K562 treated with DMSO at 1 percent for 12 hours (cell line): ENCODE results near the gene AP3D1. TPM values are rescaled to one million over a fixed set of nuclear protein-coding genes. Genes with fewer than 3 reads are reported as not detected.

ENCODE experiments used
- total RNA-seq: library from RNA; unstranded; fragments of 300-600 nt; gene quantifications from 2 replicates; pipeline ENCODE4 v1.2.3, GENCODE V29; 2022; ENCODE audit not compliant: insufficient read depth

The AP3D1 gene
- 68.6 and 125 TPM in 2 replicates for total RNA-seq

GRCh38 chr19:2151339-2152229 is at the start of gene AP3D1:
TSS of gene AP3D1 (minus strand) at chr19:2151566. CDS start at chr19:2151334, 232 bp downstream.

GRCh38 chr19:2096480-2097202 is 54.7 kb downstream of the AP3D1 start, which contains the start of gene IZUMO4:
TSS of gene IZUMO4 (plus strand) at chr19:2096915. CDS start at chr19:2096946, 31 bp downstream.

GRCh38 chr19:2096034-2096479 is 55.3 kb downstream of the AP3D1 start, which contains the start of gene MOB3A:
TSS of gene MOB3A (minus strand) at chr19:2096326. CDS start at chr19:2078560, 17,766 bp downstream.

GRCh38 chr19:2050991-2051772 is 100.2 kb downstream of the AP3D1 start, which contains the start of gene MKNK2:
TSS of gene MKNK2 (minus strand) at chr19:2051244. CDS start at chr19:2050851, 393 bp downstream.

Other genes with a start within 250 kb of the AP3D1 start
- 24.3 and 32.0 TPM in 2 replicates for gene ADAT3, start 246.2 kb downstream of the AP3D1 start, total RNA-seq
- gene SCAMP4, start 246.2 kb downstream of the AP3D1 start, total RNA-seq, result 28.8 and 59.6 TPM in 2 replicates
- gene CSNK1G2, start 210.4 kb downstream of the AP3D1 start, total RNA-seq, result 74.0 and 105 TPM in 2 replicates
- 79.8 and 89.2 TPM in 2 replicates for gene BTBD2, start 135.9 kb downstream of the AP3D1 start, total RNA-seq
- 220 and 387 TPM in 2 replicates for gene MKNK2, start 100.3 kb downstream of the AP3D1 start, total RNA-seq
- gene MOB3A, start 55.2 kb downstream of the AP3D1 start, total RNA-seq, result 9.5 and 14.9 TPM in 2 replicates
- 1.2 and 1.6 TPM in 2 replicates for gene IZUMO4, start 54.7 kb downstream of the AP3D1 start, total RNA-seq
- gene DOT1L, start 12.4 kb upstream of the AP3D1 start, total RNA-seq, result 16.7 and 43.9 TPM in 2 replicates
- gene PLEKHJ1, start 84.8 kb upstream of the AP3D1 start, total RNA-seq, result 160 and 185 TPM in 2 replicates
- 62.8 and 101 TPM in 2 replicates for gene SF3A2, start 85.3 kb upstream of the AP3D1 start, total RNA-seq
- gene AMH, start 97.8 kb upstream of the AP3D1 start, total RNA-seq, result 31.0 and 34.0 TPM in 2 replicates
- gene JSRP1, start 104.9 kb upstream of the AP3D1 start, total RNA-seq, result 2.0 TPM in 1 of 2 replicates, not detected in the other
- gene PEAK3, start 130.6 kb upstream of the AP3D1 start, total RNA-seq, result not detected in 2 replicates
- gene LINGO3, start 156.6 kb upstream of the AP3D1 start, total RNA-seq, result 0.36 and 0.94 TPM in 2 replicates
- gene LSM7, start 177.0 kb upstream of the AP3D1 start, total RNA-seq, result 303 and 460 TPM in 2 replicates
- 32.7 and 67.2 TPM in 2 replicates for gene SPPL2B, start 177.1 kb upstream of the AP3D1 start, total RNA-seq
- gene TMPRSS9, start 208.7 kb upstream of the AP3D1 start, total RNA-seq, result 0.79 and 3.2 TPM in 2 replicates